Tibial nerve (tissue), 4 donors: ENCODE measurements around the gene FBXL7.

Experiments
- CTCF ChIP-seq, 5 experiments: fragments of 200-600 bp in 3 of 5; fragments of 450-650 bp in 2 of 5; sonication (generic) in 3 of 5; IDR thresholded peaks; one replicate each; pipeline ENCODE4 v1.5.1; 2016 to 2019; ENCODE audit warnings: antibody characterized with exemption in 5 of 5, mild to moderate bottlenecking in 3 of 5, moderate library complexity in 2 of 5
- EP300 ChIP-seq, 2 donors: sonication (generic); formaldehyde crosslinking; IDR thresholded peaks; one replicate each; pipeline ENCODE4 v1.6.1; 2017; ENCODE audit warnings: antibody characterized with exemption in 2 of 2, mild to moderate bottlenecking in 1 of 2
- POLR2A ChIP-seq, 2 donors: fragments of 450-650 bp; IDR thresholded peaks; one replicate each; pipeline ENCODE4 v1.6.1; 2017; ENCODE audit warnings: antibody characterized with exemption in 2 of 2, mild to moderate bottlenecking in 2 of 2, moderate library complexity in 2 of 2

- TF ChIP-seq CTCF (IDR thresholded peaks at IDR 0.05), result no peak
- TF ChIP-seq POLR2A (IDR thresholded peaks at IDR 0.05), result no peak
- no peak for TF ChIP-seq EP300 (IDR thresholded peaks at IDR 0.05)
These were observed 47.4 kb downstream of the FBXL7 start for GRCh38 chr5:15547261-15547839.
